ENCODE results near the gene SIGLEC6.
"Not testable (repeated sequence)": the region's sequence is repeated elsewhere in the genome, so short reads cannot be mapped to it uniquely, and the experiment has no call there.

The SIGLEC6 gene

GRCh38 chr19:51508059-51508733 lies 23.3 kb downstream of the SIGLEC6 start:
- DNase-seq: no peak

- DNase-seq: no peak
These were observed 23.8 kb downstream of the SIGLEC6 start for GRCh38 chr19:51507640-51508058.

GRCh38 chr19:51507192-51507591 lies 24.3 kb downstream of the SIGLEC6 start:
- no peak for DNase-seq

- DNase-seq: no peak
These were observed 25.6 kb downstream of the SIGLEC6 start for GRCh38 chr19:51505904-51506303.

- DNase-seq: no peak
These were observed 27.6 kb downstream of the SIGLEC6 start for GRCh38 chr19:51503896-51504295.

- no peak for DNase-seq
These were observed 28.1 kb downstream of the SIGLEC6 start for GRCh38 chr19:51503286-51503817.

- no peak for DNase-seq
These were observed 29.7 kb downstream of the SIGLEC6 start, which contains the start of gene SIGLEC12 for GRCh38 chr19:51501594-51502263. Gene SIGLEC12, minus strand, starts transcription at chr19:51501800. Its CDS starts 67 bp downstream, at chr19:51501733.

- DNase-seq: not testable (repeated sequence)
These were observed 30.5 kb downstream of the SIGLEC6 start for GRCh38 chr19:51500931-51501330.

- no peak for DNase-seq
These were observed 33.8 kb downstream of the SIGLEC6 start for GRCh38 chr19:51497666-51498065.

GRCh38 chr19:51493776-51494175 lies 37.7 kb downstream of the SIGLEC6 start:
- DNase-seq: no peak

- DNase-seq: no peak
These were observed 39.9 kb downstream of the SIGLEC6 start for GRCh38 chr19:51491586-51491985.

- DNase-seq: no peak
These were observed 40.8 kb downstream of the SIGLEC6 start for GRCh38 chr19:51490676-51491075.

- no peak for DNase-seq
These were observed 42.4 kb downstream of the SIGLEC6 start for GRCh38 chr19:51489113-51489512.

GRCh38 chr19:51488491-51488890 lies 43.0 kb downstream of the SIGLEC6 start:
- DNase-seq: no peak

GRCh38 chr19:51485960-51486660 lies 45.4 kb downstream of the SIGLEC6 start:
- DNase-seq: no peak

- no peak for DNase-seq
These were observed 50.9 kb downstream of the SIGLEC6 start for GRCh38 chr19:51480590-51480989.

GRCh38 chr19:51479531-51480331 lies 51.7 kb downstream of the SIGLEC6 start:
- no peak for DNase-seq

- no peak for DNase-seq
These were observed 52.9 kb downstream of the SIGLEC6 start, which contains the start of gene CEACAM18 for GRCh38 chr19:51478381-51479234. Gene CEACAM18, plus strand, starts transcription at chr19:51478539.

GRCh38 chr19:51477344-51477743 lies 54.1 kb downstream of the SIGLEC6 start:
- no peak for DNase-seq

GRCh38 chr19:51476164-51476563 lies 55.3 kb downstream of the SIGLEC6 start:
- no peak for DNase-seq

- DNase-seq: no peak
These were observed 58.3 kb downstream of the SIGLEC6 start for GRCh38 chr19:51473009-51473707.

Data from NCI-H524 treated with DMSO at 0.1 percent for 48 hours (cell line).